ENCODE results near the gene NCOA1. TPM values are rescaled to one million over a fixed set of nuclear protein-coding genes. Genes with fewer than 3 reads are reported as not detected.
"Not testable (repeated sequence)": the region's sequence is repeated elsewhere in the genome, so short reads cannot be mapped to it uniquely, and the experiment has no call there.

The NCOA1 gene
- total and polyA plus RNA-seq, 7 donors = 12.8 to 78.1 (median 44.2) TPM

- DNase-seq (no peak), ATAC-seq (no peak)
- 71 to 100% (median 79%) methylated on average over 1 of the region's 1 CpG for WGBS, 3 donors
- Histone ChIP-seq H3K4me3 (no peak overlapping the region), H3K27me3 (ENCODE audit: insufficient read depth in 3 of 3, low read length in 2 of 3) (no peaks in the 10 kb centered on the region), H3K9me3 (no peaks in the 10 kb centered on the region), H3K27ac (no peak overlapping the region), H3K36me3 (ENCODE audit: insufficient read depth in 1 of 2, low read depth in 1 of 2) (peaks cover 0 to 37% of the 10 kb centered on the region in 2 donors), H3K4me1 (peaks cover 7% of the 10 kb centered on the region)
- intact Hi-C loops (cut with DNase I) = loop anchor here in 1 of 2 donors (10.0 kb wide), 1 partner anchor 173 kb away; the partner anchor contains the start of gene NCOA1
- TF ChIP-seq, protein P1, sequence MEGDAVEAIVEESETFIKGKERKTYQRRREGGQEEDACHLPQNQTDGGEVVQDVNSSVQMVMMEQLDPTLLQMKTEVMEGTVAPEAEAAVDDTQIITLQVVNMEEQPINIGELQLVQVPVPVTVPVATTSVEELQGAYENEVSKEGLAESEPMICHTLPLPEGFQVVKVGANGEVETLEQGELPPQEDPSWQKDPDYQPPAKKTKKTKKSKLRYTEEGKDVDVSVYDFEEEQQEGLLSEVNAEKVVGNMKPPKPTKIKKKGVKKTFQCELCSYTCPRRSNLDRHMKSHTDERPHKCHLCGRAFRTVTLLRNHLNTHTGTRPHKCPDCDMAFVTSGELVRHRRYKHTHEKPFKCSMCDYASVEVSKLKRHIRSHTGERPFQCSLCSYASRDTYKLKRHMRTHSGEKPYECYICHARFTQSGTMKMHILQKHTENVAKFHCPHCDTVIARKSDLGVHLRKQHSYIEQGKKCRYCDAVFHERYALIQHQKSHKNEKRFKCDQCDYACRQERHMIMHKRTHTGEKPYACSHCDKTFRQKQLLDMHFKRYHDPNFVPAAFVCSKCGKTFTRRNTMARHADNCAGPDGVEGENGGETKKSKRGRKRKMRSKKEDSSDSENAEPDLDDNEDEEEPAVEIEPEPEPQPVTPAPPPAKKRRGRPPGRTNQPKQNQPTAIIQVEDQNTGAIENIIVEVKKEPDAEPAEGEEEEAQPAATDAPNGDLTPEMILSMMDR (IDR thresholded peaks at IDR 0.05) = no peak
Observed at GRCh38 chr2:24667542-24667941, 176.5 kb downstream of the NCOA1 start.

GRCh38 chr2:24671230-24671629 lies 180.2 kb downstream of the NCOA1 start:
- no peaks in the 10 kb centered on the region for H3K9me3 ChIP-seq
- no peaks in the 10 kb centered on the region for H3K27me3 ChIP-seq (ENCODE audit: insufficient read depth in 3 of 3, low read length in 2 of 3)
- peaks cover 7% of the 10 kb centered on the region for H3K4me1 ChIP-seq
- ATAC-seq (peak in 1 of 4 donors; percentile 28), DNase-seq (no peak)
- no peak overlapping the region for H3K27ac ChIP-seq
- TF ChIP-seq, protein P1 (IDR thresholded peaks at IDR 0.05) = no peak
- peaks cover 0 to 39% of the 10 kb centered on the region in 2 donors for H3K36me3 ChIP-seq (ENCODE audit: insufficient read depth in 1 of 2, low read depth in 1 of 2)
- 60 to 100% (median 86%) methylated on average over 1 of the region's 1 CpG for WGBS, 3 donors
- no peak overlapping the region for H3K4me3 ChIP-seq
- intact Hi-C loops (cut with DNase I) = no loop called here

DNA sequence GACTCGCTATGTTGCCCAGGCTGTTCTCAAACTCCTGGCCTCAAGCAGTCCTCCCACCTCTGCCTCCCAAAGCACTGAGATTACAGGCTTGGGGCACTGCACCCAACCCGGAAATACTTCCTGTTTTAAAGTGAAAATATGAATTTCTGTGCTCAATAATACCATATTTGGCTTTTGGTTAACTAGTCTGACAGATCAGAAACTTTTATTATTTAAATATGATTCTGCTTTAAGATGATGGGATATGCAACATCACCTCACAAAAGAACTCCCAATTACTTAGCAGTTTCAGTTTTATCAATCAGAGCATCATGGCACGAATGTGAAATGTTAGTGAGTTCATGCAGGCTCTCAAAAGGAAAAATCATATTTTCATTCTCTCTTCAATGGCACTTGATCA lies 181.5 kb downstream of the NCOA1 start:
- Histone ChIP-seq H3K27ac (no peak overlapping the region), H3K27me3 (ENCODE audit: insufficient read depth in 3 of 3, low read length in 2 of 3) (no peaks in the 10 kb centered on the region), H3K4me1 (peaks cover 7% of the 10 kb centered on the region), H3K4me3 (no peak overlapping the region), H3K9me3 (no peaks in the 10 kb centered on the region), H3K36me3 (ENCODE audit: insufficient read depth in 1 of 2, low read depth in 1 of 2) (peaks cover 0 to 37% of the 10 kb centered on the region in 2 donors)
- 81 to 86% (median 81%) methylated on average over 3 of the region's 3 CpGs for WGBS, 3 donors
- DNase-seq (no peak), ATAC-seq (no peak)
- intact Hi-C loops (cut with DNase I) = no loop called here
- TF ChIP-seq, protein P1 (IDR thresholded peaks at IDR 0.05) = no peak

DNA sequence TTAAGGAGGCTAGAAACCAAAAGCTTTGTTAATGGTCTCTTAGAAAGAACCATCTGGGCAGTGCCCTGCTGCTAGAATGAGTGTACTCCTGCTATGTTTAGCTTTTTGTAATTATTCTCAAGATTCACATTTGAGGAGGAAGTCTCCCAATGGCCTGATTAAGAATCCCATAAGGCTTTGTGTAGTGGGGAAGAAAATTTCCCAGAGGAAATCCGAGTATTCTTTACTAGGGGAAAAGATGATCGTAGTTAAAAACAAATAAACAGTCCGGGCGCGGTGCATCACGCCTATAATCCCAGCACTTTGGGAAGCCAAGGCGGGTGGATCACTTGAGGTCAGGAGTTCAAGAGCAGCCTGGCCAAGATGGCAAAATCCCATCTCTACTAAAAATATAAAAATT lies 184.3 kb downstream of the NCOA1 start:
- WGBS, 3 donors = 54 to 62% (median 54%) methylated on average over 7 of the region's 7 CpGs
- H3K27me3 ChIP-seq (ENCODE audit: insufficient read depth in 3 of 3, low read length in 2 of 3) = no peaks in the 10 kb centered on the region
- H3K4me3 ChIP-seq = no peak overlapping the region
- ATAC-seq = no peak
- TF ChIP-seq, protein P1 (IDR thresholded peaks at IDR 0.05) = no peak
- H3K4me1 ChIP-seq = peaks cover 7% of the 10 kb centered on the region
- H3K27ac ChIP-seq = no peak overlapping the region
- intact Hi-C loops (cut with DNase I) = no loop called here
- no peak for DNase-seq
- no peaks in the 10 kb centered on the region for H3K9me3 ChIP-seq
- peaks cover 0 to 33% of the 10 kb centered on the region in 2 donors for H3K36me3 ChIP-seq (ENCODE audit: insufficient read depth in 1 of 2, low read depth in 1 of 2)

GRCh38 chr2:24676493-24676892 lies 185.4 kb downstream of the NCOA1 start:
- no peaks in the 10 kb centered on the region for H3K9me3 ChIP-seq
- no peak for DNase-seq
- WGBS, 3 donors = 91 to 94% (median 93%) methylated on average over 4 of the region's 4 CpGs
- H3K27me3 ChIP-seq (ENCODE audit: insufficient read depth in 3 of 3, low read length in 2 of 3) = no peaks in the 10 kb centered on the region
- intact Hi-C loops (cut with DNase I) = no loop called here
- no peak for ATAC-seq
- TF ChIP-seq, protein P1 (IDR thresholded peaks at IDR 0.05) = no peak
- peaks cover 2% of the 10 kb centered on the region for H3K4me1 ChIP-seq
- H3K4me3 ChIP-seq = no peak overlapping the region
- peaks cover 0 to 33% of the 10 kb centered on the region in 2 donors for H3K36me3 ChIP-seq (ENCODE audit: insufficient read depth in 1 of 2, low read depth in 1 of 2)
- H3K27ac ChIP-seq = no peak overlapping the region

DNA sequence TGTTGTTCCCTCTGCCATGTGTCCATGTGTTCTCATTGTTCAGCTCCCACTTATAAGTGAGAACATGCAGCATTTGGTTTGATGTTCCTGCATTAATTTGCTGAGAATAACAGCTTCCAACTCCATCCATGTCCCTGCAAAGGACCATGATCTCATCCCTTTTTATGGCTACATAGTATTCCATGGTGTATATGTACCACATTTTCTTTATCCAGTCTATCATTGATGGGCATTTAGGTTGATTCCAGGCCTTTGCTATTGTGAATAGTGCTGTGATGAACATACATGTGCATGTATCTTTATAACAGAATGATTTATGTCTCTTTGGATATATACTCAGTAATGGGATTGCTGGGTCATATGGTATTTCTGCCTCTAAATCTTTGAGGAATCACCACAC lies 187.0 kb downstream of the NCOA1 start:
- intact Hi-C loops (cut with DNase I); H3K4me1 ChIP-seq; H3K27ac ChIP-seq; H3K27me3 ChIP-seq (ENCODE audit: insufficient read depth in 3 of 3, low read length in 2 of 3); H3K4me3 ChIP-seq; DNase-seq; H3K9me3 ChIP-seq; ATAC-seq: not testable (repeated sequence)
- peaks cover 0 to 32% of the 10 kb centered on the region in 2 donors for H3K36me3 ChIP-seq (ENCODE audit: insufficient read depth in 1 of 2, low read depth in 1 of 2)
